Endothelial cell of umbilical vein (primary cell): Measurements from ENCODE around the gene TAF3. TPM values are rescaled to one million over a fixed set of nuclear protein-coding genes. Genes with fewer than 3 reads are reported as not detected.

Experiments used
- BruUV-seq: library from RNA; stranded (reverse); fragments of 400-500 nt; replicated peaks from 2 replicates; lab custom pipeline; 2021; lab: Mats Ljungman, UMichigan
- CTCF ChIA-PET: fragments of 300-600, 350-600 bp; sonication (Branson Sonifier 250); formaldehyde crosslinking; loops from one replicate; lab custom pipeline; 2021; ENCODE audit warnings: antibody characterized with exemption, inconsistent platforms; lab: Charles Lee
- POLR2A ChIA-PET: fragments of 300-600, 350-600 bp; sonication (Branson Sonifier 250); formaldehyde crosslinking; loops from one replicate; lab custom pipeline; 2021; ENCODE audit warnings: antibody characterized with exemption, inconsistent platforms; lab: Charles Lee
- DNase-seq: peaks from one replicate; pipeline ENCODE4 v3.0.0-alpha.2; 2011; ENCODE audit warnings: low read depth, low spot score
- FAIRE-seq: peaks from 2 replicates; lab custom pipeline; 2011; peaks lifted over from hg19 to GRCh38; lab: Jason Lieb, UNC
- H2AFZ ChIP-seq: 2 replicates; pipeline ENCODE4 v1.6.0; 2012; ENCODE audit warnings: low read depth, low read length, control low read depth, inconsistent platforms
- H3K27ac ChIP-seq: 2 replicates; pipeline ENCODE4 v1.5.1; 2011; ENCODE audit warnings: low read depth, mild to moderate bottlenecking, control low read depth, low read length, moderate library complexity; ENCODE audit not compliant: insufficient read depth
- H3K27me3 ChIP-seq, 2 experiments: 2 replicates each; pipeline versions ENCODE4 v1.6.0 to v1.6.1; 2011; ENCODE audit warnings: low read length in 2 of 2, mixed read lengths in 1 of 2; ENCODE audit not compliant: control insufficient read depth in 2 of 2, insufficient read depth in 2 of 2
- H3K36me3 ChIP-seq, 2 experiments: 2 replicates in 1 of 2; 3 replicates in 1 of 2; pipeline ENCODE4 v1.5.1; 2011; ENCODE audit warnings: low read length in 2 of 2, mild to moderate bottlenecking in 1 of 2, moderate library complexity in 1 of 2; ENCODE audit not compliant: control insufficient read depth in 2 of 2, insufficient read depth in 2 of 2; ENCODE audit errors: extremely low read depth in 1 of 2
- H3K4me1 ChIP-seq: 3 replicates; pipeline ENCODE4 v1.5.1; 2011; ENCODE audit warnings: mild to moderate bottlenecking, low read length; ENCODE audit not compliant: control insufficient read depth, insufficient read depth; ENCODE audit errors: extremely low read depth
- H3K4me2 ChIP-seq: 2 replicates; pipeline ENCODE4 v1.6.1; 2011; ENCODE audit warnings: low read length, control low read depth, mixed read lengths; ENCODE audit not compliant: insufficient read depth
- H3K4me3 ChIP-seq, 3 experiments: fragments of 200-600 bp in 1 of 3; sonication (generic), shearing (Covaris generic) in 1 of 3; replicated peaks in 1 of 3; 2 replicates each; pipeline ENCODE4 v1.5.1; 2011 to 2016; ENCODE audit warnings: control low read depth in 3 of 3, low read length in 3 of 3, mild to moderate bottlenecking in 2 of 3, inconsistent platforms in 1 of 3, low read depth in 1 of 3, moderate library complexity in 1 of 3; ENCODE audit not compliant: insufficient read depth in 1 of 3
- H3K79me2 ChIP-seq: 2 replicates; pipeline ENCODE4 v1.6.0; 2012; ENCODE audit warnings: low read length, inconsistent platforms; ENCODE audit not compliant: control insufficient read depth, insufficient read depth
- H3K9ac ChIP-seq: replicated peaks from 2 replicates; pipeline ENCODE3; 2011; ENCODE audit warnings: low read length, control low read depth; ENCODE audit not compliant: insufficient read depth; ENCODE audit errors: extremely low read depth
- H3K9me1 ChIP-seq: replicated peaks from 3 replicates; pipeline ENCODE4 v1.6.0; 2011; ENCODE audit warnings: mild to moderate bottlenecking, low read length; ENCODE audit not compliant: control insufficient read depth, insufficient read depth; ENCODE audit errors: extremely low read depth
- H3K9me3 ChIP-seq: replicated peaks from 2 replicates; pipeline ENCODE4 v1.5.1; 2012; ENCODE audit warnings: low read length, inconsistent platforms; ENCODE audit not compliant: control insufficient read depth, insufficient read depth
- H4K20me1 ChIP-seq: replicated peaks from 2 replicates; pipeline ENCODE3; 2011; ENCODE audit warnings: mild to moderate bottlenecking, low read length; ENCODE audit not compliant: control insufficient read depth, insufficient read depth; ENCODE audit errors: extremely low read depth
- EZH2 ChIP-seq: IDR thresholded peaks from 2 replicates; pipeline ENCODE4 v1.6.1; 2012; ENCODE audit warnings: borderline replicate concordance, low read depth, mild to moderate bottlenecking, moderate library complexity, low read length, inconsistent platforms; ENCODE audit not compliant: severe bottlenecking
- FOS ChIP-seq: IDR thresholded peaks from 2 replicates; pipeline ENCODE4 v1.6.1; 2011; ENCODE audit warnings: mild to moderate bottlenecking, low read length, moderate library complexity, borderline replicate concordance; ENCODE audit not compliant: insufficient read depth
- GATA2 ChIP-seq: IDR thresholded peaks from 2 replicates; pipeline ENCODE4 v1.7.0; 2011; ENCODE audit warnings: low read depth, mild to moderate bottlenecking, moderate library complexity, mixed read lengths, low read length; ENCODE audit not compliant: insufficient read length, insufficient read depth
- JUN ChIP-seq: IDR thresholded peaks from 2 replicates; pipeline ENCODE4 v1.6.1; 2011; ENCODE audit warnings: borderline replicate concordance, low read depth; ENCODE audit not compliant: insufficient read length, insufficient read depth
- MYC ChIP-seq: IDR thresholded peaks from one replicate; pipeline ENCODE4 v1.6.1; 2011; ENCODE audit warnings: mild to moderate bottlenecking, low read depth, low read length
- POLR2A ChIP-seq: IDR thresholded peaks from 2 replicates; pipeline ENCODE4 v1.6.1; 2012; ENCODE audit warnings: low read depth, mild to moderate bottlenecking, control low read depth, low read length
- POLR2AphosphoS5 ChIP-seq: IDR thresholded peaks from 2 replicates; pipeline ENCODE4 v1.6.1; 2012; ENCODE audit warnings: low read depth, mild to moderate bottlenecking, control low read depth, low read length, moderate library complexity; ENCODE audit not compliant: insufficient read depth
- dilution Hi-C: fragments of 300-500 bp; cut with MboI; formaldehyde crosslinking; loops from one replicate; pipeline ENCODE4 v1.15.0; 2019; ENCODE audit warnings: low sequenced_read_pairs; ENCODE audit not compliant: extremely low pct_ligation_motif_present
- intact Hi-C: fragments of 100-400 bp; cut with micrococcal nuclease; formaldehyde crosslinking; loops from one replicate; pipeline ENCODE4 v1.10.0; 2022
- polyA plus RNA-seq, 4 experiments: library from polyadenylated mRNA; depleted of rRNA in 3 of 4; stranded (reverse) in 3 of 4; unstranded in 1 of 4; fragments of >200 nt; gene quantifications; 2 replicates each; pipeline versions ENCODE4 v1.2.1 to v1.2.3, GENCODE V29; 2011 to 2012; ENCODE audit warnings: missing spikeins in 1 of 4
- total RNA-seq: library from RNA; stranded (reverse); gene quantifications from 2 replicates; pipeline ENCODE4 v1.2.3, GENCODE V29; 2021
- TF ChIP-seq, protein P1 (sequence below), 2 donors: IDR thresholded peaks; 1 replicate in 1 of 2; 2 replicates in 1 of 2; pipeline ENCODE4 v1.5.1; 2011; ENCODE audit warnings: low read length in 2 of 2, mild to moderate bottlenecking in 2 of 2, moderate library complexity in 2 of 2, control low read depth in 1 of 2, inconsistent platforms in 1 of 2, low read depth in 1 of 2; ENCODE audit not compliant: insufficient read depth in 1 of 2; ENCODE audit errors: extremely low read depth in 1 of 2
- TF ChIP-seq, protein P2 (sequence below): IDR thresholded peaks from 2 replicates; pipeline ENCODE4 v1.6.1; 2011; ENCODE audit not compliant: insufficient read depth, insufficient read length

Gene TAF3
- total and polyA plus RNA-seq, 2 donors (not counting 3 experiments of a cell fraction or from before 2014, with no cell fraction given), result 2.4 to 10.5 TPM

DNA sequence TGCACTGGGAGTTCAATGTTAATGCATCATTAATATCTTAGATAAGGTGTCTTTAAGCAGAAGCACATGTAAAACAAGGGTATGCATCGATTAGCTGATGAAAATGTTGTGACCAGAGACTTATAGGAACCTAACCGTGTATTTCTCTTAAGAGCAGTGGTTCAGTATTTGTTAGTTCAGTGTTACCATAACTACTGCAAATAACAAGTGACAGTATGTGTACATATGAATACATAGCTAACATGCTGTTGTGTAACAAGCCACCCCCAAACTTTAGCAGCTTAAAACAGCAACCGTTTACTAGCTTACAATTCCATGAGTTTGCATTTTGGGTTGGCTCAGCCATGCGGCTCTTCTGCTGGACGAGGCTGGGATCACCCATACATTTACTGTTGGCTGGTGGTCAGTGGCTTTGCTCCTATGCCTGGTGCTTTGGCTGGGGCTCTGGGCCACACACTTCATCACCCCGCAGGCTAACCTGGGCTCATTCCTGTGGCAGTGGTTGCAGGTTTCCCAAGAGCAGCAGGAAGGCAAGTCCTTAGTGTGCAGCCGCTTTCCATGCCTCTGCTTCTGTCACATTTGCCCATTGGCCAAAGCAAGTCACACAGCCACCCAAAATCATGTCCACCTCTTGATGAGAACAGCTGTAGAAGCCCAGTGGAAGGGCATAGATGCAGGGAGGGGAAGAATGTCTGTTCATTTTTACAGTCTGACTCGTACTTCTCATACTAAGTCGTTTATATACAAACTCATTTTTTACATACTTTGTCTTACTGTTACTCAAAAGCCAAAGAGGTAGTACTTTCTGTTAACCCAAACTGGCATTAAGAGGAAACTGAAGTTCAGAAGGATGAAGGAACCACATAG is 132.9 kb downstream of the TAF3 start:
- Histone ChIP-seq H3K27me3 (no peaks in the 10 kb centered on the region), H4K20me1 (no peaks in the 10 kb centered on the region), H3K4me2 (no peak overlapping the region), H3K27ac (no peak overlapping the region), H3K4me1 (peaks cover 30% of the 10 kb centered on the region), H3K9ac (no peak overlapping the region), H3K4me3 (no peak overlapping the region), H3K9me3 (no peaks in the 10 kb centered on the region), H3K79me2 (peaks cover 6% of the 10 kb centered on the region), H2AFZ (no peak overlapping the region), H3K9me1 (no peaks in the 10 kb centered on the region), H3K36me3 (no peaks in the 10 kb centered on the region)
- POLR2A ChIA-PET, result no interaction called here
- TF ChIP-seq FOS, result no peak
- no peak for TF ChIP-seq EZH2
- TF ChIP-seq GATA2, result no peak
- no peak for TF ChIP-seq JUN
- no peak for TF ChIP-seq MYC
- TF ChIP-seq POLR2AphosphoS5, result no peak
- TF ChIP-seq POLR2A, result no peak
- TF ChIP-seq, protein P1, sequence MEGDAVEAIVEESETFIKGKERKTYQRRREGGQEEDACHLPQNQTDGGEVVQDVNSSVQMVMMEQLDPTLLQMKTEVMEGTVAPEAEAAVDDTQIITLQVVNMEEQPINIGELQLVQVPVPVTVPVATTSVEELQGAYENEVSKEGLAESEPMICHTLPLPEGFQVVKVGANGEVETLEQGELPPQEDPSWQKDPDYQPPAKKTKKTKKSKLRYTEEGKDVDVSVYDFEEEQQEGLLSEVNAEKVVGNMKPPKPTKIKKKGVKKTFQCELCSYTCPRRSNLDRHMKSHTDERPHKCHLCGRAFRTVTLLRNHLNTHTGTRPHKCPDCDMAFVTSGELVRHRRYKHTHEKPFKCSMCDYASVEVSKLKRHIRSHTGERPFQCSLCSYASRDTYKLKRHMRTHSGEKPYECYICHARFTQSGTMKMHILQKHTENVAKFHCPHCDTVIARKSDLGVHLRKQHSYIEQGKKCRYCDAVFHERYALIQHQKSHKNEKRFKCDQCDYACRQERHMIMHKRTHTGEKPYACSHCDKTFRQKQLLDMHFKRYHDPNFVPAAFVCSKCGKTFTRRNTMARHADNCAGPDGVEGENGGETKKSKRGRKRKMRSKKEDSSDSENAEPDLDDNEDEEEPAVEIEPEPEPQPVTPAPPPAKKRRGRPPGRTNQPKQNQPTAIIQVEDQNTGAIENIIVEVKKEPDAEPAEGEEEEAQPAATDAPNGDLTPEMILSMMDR (IDR thresholded peaks at IDR 0.05; ENCODE audit: extremely low read depth in 1 of 2, insufficient read depth in 1 of 2, low read depth in 1 of 2, low read length in 2 of 2), result no peak
- TF ChIP-seq, protein P2, sequence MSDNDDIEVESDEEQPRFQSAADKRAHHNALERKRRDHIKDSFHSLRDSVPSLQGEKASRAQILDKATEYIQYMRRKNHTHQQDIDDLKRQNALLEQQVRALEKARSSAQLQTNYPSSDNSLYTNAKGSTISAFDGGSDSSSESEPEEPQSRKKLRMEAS, result no peak
- intact Hi-C loops (no loop called here), dilution Hi-C loops (no loop called here)
- CTCF ChIA-PET, result no interaction called here
- DNase-seq, result no peak
- FAIRE-seq, result no peak
- no TSS peak for BruUV-seq
